Neural progenitor cell (in vitro differentiated cells): ENCODE data around the gene TRAPPC2L. TPM values are rescaled to one million over a fixed set of nuclear protein-coding genes. Genes with fewer than 3 reads are reported as not detected.

Experiments used
- DNase-seq: peaks from one replicate; pipeline ENCODE4 v3.0.0-alpha.2; 2016; ENCODE audit warnings: low spot score
- H2AFZ ChIP-seq: fragments of 200-600 bp; sonication (generic); replicated peaks from 2 replicates; pipeline ENCODE4 v1.6.1; 2016; ENCODE audit warnings: antibody characterized with exemption
- H3F3A ChIP-seq: fragments of 200-600 bp; sonication (generic); 2 replicates; pipeline ENCODE4 v1.6.1; 2016; ENCODE audit warnings: antibody characterized with exemption, low read depth
- H3K27ac ChIP-seq: fragments of 200-600 bp; sonication (generic); 2 replicates; pipeline ENCODE4 v1.5.1; 2016; ENCODE audit warnings: mild to moderate bottlenecking
- H3K27me3 ChIP-seq: fragments of 200-600 bp; sonication (generic); 2 replicates; pipeline ENCODE4 v1.6.1; 2016; ENCODE audit warnings: mild to moderate bottlenecking, moderate library complexity
- H3K36me3 ChIP-seq: fragments of 200-600 bp; sonication (generic); 2 replicates; pipeline ENCODE4 v1.5.1; 2016
- H3K4me1 ChIP-seq: fragments of 200-600 bp; sonication (generic); 2 replicates; pipeline ENCODE4 v1.6.1; 2016; ENCODE audit warnings: mixed run types
- H3K4me2 ChIP-seq: fragments of 200-600 bp; sonication (generic); 2 replicates; pipeline ENCODE4 v1.6.1; 2016
- H3K4me3 ChIP-seq: fragments of 200-600 bp; sonication (generic); 2 replicates; pipeline ENCODE4 v1.5.1; 2016
- H3K79me2 ChIP-seq: fragments of 200-600 bp; sonication (generic); 2 replicates; pipeline ENCODE4 v1.6.1; 2016; ENCODE audit warnings: low read depth
- H3K9ac ChIP-seq: fragments of 200-600 bp; sonication (generic); 2 replicates; pipeline ENCODE4 v1.6.1; 2016
- H3K9me3 ChIP-seq: fragments of 200-600 bp; sonication (generic); 2 replicates; pipeline ENCODE4 v1.5.1; 2016; ENCODE audit warnings: low read depth
- H4K20me1 ChIP-seq: fragments of 200-600 bp; sonication (generic); 2 replicates; pipeline ENCODE4 v1.6.1; 2016; ENCODE audit warnings: low read depth
- H3K27ac Mint-ChIP-seq: 3 replicates; pipeline ENCODE4 v1.8.0; 2021; ENCODE audit warnings: mixed read lengths
- H3K27me3 Mint-ChIP-seq: 2 replicates; pipeline ENCODE4 v1.8.0; 2022; ENCODE audit warnings: low read depth, mild to moderate bottlenecking, inconsistent platforms, moderate library complexity, mixed read lengths; ENCODE audit not compliant: insufficient read depth
- H3K36me3 Mint-ChIP-seq: 3 replicates; pipeline ENCODE4 v1.8.0; 2021; ENCODE audit warnings: mixed read lengths
- H3K4me1 Mint-ChIP-seq: 3 replicates; pipeline ENCODE4 v1.8.0; 2021; ENCODE audit warnings: mixed read lengths
- H3K4me3 Mint-ChIP-seq: 3 replicates; pipeline ENCODE4 v1.8.0; 2021; ENCODE audit warnings: mild to moderate bottlenecking, moderate library complexity, mixed read lengths
- H3K9me3 Mint-ChIP-seq: 3 replicates; pipeline ENCODE4 v1.8.0; 2020; ENCODE audit warnings: mixed read lengths
- CTCF ChIP-seq: fragments of 200-600 bp; sonication (generic); IDR thresholded peaks from 2 replicates; pipeline ENCODE4 v1.5.1; 2017; ENCODE audit warnings: antibody characterized with exemption, mild to moderate bottlenecking
- EZH2 ChIP-seq: fragments of 200-600 bp; sonication (generic); IDR thresholded peaks from 2 replicates; pipeline ENCODE4 v1.6.1; 2017; ENCODE audit warnings: antibody characterized with exemption, mild to moderate bottlenecking, moderate library complexity
- EZH2phosphoT487 ChIP-seq: fragments of 200-600 bp; sonication (generic); IDR thresholded peaks from 2 replicates; pipeline ENCODE4 v1.6.1; 2017; ENCODE audit warnings: antibody characterized with exemption
- total RNA-seq: library from RNA; depleted of rRNA; stranded (reverse); fragments of >200 nt; gene quantifications from 2 replicates; pipeline ENCODE4 v1.2.3, GENCODE V29; 2015; ENCODE audit warnings: low replicate concordance

Gene TRAPPC2L
- total RNA-seq, 1 donor from 2014 or later = 31.8 TPM

- Mint-ChIP-seq H3K4me1 (peaks cover 3% of the 10 kb centered on the region), H3K9me3 (no peaks in the 10 kb centered on the region), H3K36me3 (peaks cover 3% of the 10 kb centered on the region), H3K27ac (no peak overlapping the region), H3K4me3 (peak overlapping the region; percentile 22), H3K27me3 (peaks cover 3% of the 10 kb centered on the region)
- Histone ChIP-seq H3K4me2 (no peak overlapping the region), H2AFZ (no peak overlapping the region), H3K27ac (no peak overlapping the region), H3K4me1 (no peaks in the 10 kb centered on the region), H3K4me3 (no peak overlapping the region), H3K9ac (no peak overlapping the region), H3K27me3 (no peaks in the 10 kb centered on the region), H3F3A (no peaks in the 10 kb centered on the region), H4K20me1 (no peaks in the 10 kb centered on the region), H3K9me3 (no peaks in the 10 kb centered on the region), H3K79me2 (no peaks in the 10 kb centered on the region), H3K36me3 (no peaks in the 10 kb centered on the region)
- TF ChIP-seq EZH2 (no peak), EZH2phosphoT487 (no peak), CTCF (no peak)
- DNase-seq = no peak
These were observed 38.4 kb upstream of the TRAPPC2L start for GRCh38 chr16:88818575-88818874.

- Histone ChIP-seq H3K27me3 (no peaks in the 10 kb centered on the region), H2AFZ (no peak overlapping the region), H4K20me1 (no peaks in the 10 kb centered on the region), H3K79me2 (no peaks in the 10 kb centered on the region), H3K36me3 (no peaks in the 10 kb centered on the region), H3K4me1 (no peaks in the 10 kb centered on the region), H3K9me3 (no peaks in the 10 kb centered on the region), H3K4me2 (no peak overlapping the region), H3K27ac (no peak overlapping the region), H3K4me3 (no peak overlapping the region), H3K9ac (no peak overlapping the region), H3F3A (no peaks in the 10 kb centered on the region)
- Mint-ChIP-seq H3K9me3 (no peaks in the 10 kb centered on the region), H3K4me1 (peaks cover 3% of the 10 kb centered on the region), H3K27me3 (peaks cover 3% of the 10 kb centered on the region), H3K36me3 (peaks cover 3% of the 10 kb centered on the region), H3K27ac (no peak overlapping the region), H3K4me3 (no peak overlapping the region)
- TF ChIP-seq EZH2phosphoT487 (no peak), CTCF (no peak), EZH2 (no peak)
- no peak for DNase-seq
These were observed 37.8 kb upstream of the TRAPPC2L start for GRCh38 chr16:88819126-88819525.

GRCh38 chr16:88820385-88821025, 36.4 kb upstream of the TRAPPC2L start:
- H3K4me2 ChIP-seq = no peak overlapping the region
- no peaks in the 10 kb centered on the region for H4K20me1 ChIP-seq
- H3K27ac Mint-ChIP-seq = no peak overlapping the region
- H2AFZ ChIP-seq = no peak overlapping the region
- H3K27me3 ChIP-seq = no peaks in the 10 kb centered on the region
- H3K9me3 ChIP-seq = no peaks in the 10 kb centered on the region
- no peak for DNase-seq
- H3K9ac ChIP-seq = no peak overlapping the region
- H3K79me2 ChIP-seq = no peaks in the 10 kb centered on the region
- H3K36me3 ChIP-seq = no peaks in the 10 kb centered on the region
- H3K4me3 Mint-ChIP-seq = no peak overlapping the region
- no peaks in the 10 kb centered on the region for H3K27me3 Mint-ChIP-seq
- H3K27ac ChIP-seq = no peak overlapping the region
- no peaks in the 10 kb centered on the region for H3K9me3 Mint-ChIP-seq
- no peaks in the 10 kb centered on the region for H3K4me1 ChIP-seq
- peaks cover 3% of the 10 kb centered on the region for H3K36me3 Mint-ChIP-seq
- no peaks in the 10 kb centered on the region for H3F3A ChIP-seq
- TF ChIP-seq EZH2 (no peak), CTCF (no peak), EZH2phosphoT487 (no peak)
- H3K4me1 Mint-ChIP-seq = peaks cover 3% of the 10 kb centered on the region
- no peak overlapping the region for H3K4me3 ChIP-seq
